Measurements from ENCODE around the gene GTF3C5.
"Not testable (repeated sequence)": the region's sequence is repeated elsewhere in the genome, so short reads cannot be mapped to it uniquely, and the experiment has no call there.

GTF3C5 gene

DNA sequence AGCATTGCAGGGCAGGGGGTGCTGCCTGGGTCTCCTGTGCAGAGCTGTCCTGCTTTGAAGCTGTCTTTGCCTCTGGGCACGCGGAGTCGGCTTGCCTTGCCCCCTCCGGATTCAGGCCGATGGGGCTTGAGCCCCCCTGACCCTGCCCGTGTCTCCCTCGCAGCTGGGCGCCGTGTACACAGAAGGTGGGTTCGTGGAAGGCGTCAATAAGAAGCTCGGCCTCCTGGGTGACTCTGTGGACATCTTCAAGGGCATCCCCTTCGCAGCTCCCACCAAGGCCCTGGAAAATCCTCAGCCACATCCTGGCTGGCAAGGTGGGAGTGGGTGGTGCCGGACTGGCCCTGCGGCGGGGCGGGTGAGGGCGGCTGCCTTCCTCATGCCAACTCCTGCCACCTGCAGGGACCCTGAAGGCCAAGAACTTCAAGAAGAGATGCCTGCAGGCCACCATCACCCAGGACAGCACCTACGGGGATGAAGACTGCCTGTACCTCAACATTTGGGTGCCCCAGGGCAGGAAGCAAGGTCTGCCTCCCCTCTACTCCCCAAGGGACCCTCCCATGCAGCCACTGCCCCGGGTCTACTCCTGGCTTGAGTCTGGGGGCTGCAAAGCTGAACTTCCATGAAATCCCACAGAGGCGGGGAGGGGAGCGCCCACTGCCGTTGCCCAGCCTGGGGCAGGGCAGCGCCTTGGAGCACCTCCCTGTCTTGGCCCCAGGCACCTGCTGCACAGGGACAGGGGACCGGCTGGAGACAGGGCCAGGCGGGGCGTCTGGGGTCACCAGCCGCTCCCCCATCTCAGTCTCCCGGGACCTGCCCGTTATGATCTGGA is 33.7 kb downstream of the GTF3C5 start:
- TF ChIP-seq, protein P1, sequence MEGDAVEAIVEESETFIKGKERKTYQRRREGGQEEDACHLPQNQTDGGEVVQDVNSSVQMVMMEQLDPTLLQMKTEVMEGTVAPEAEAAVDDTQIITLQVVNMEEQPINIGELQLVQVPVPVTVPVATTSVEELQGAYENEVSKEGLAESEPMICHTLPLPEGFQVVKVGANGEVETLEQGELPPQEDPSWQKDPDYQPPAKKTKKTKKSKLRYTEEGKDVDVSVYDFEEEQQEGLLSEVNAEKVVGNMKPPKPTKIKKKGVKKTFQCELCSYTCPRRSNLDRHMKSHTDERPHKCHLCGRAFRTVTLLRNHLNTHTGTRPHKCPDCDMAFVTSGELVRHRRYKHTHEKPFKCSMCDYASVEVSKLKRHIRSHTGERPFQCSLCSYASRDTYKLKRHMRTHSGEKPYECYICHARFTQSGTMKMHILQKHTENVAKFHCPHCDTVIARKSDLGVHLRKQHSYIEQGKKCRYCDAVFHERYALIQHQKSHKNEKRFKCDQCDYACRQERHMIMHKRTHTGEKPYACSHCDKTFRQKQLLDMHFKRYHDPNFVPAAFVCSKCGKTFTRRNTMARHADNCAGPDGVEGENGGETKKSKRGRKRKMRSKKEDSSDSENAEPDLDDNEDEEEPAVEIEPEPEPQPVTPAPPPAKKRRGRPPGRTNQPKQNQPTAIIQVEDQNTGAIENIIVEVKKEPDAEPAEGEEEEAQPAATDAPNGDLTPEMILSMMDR (IDR thresholded peaks at IDR 0.05; ENCODE audit: insufficient read depth, low read depth, low read length, missing control alignments) = no peak
- no peak overlapping the region for H3K4me3 ChIP-seq (ENCODE audit: low read length)
- no peak for DNase-seq (ENCODE audit: low read depth)

DNA sequence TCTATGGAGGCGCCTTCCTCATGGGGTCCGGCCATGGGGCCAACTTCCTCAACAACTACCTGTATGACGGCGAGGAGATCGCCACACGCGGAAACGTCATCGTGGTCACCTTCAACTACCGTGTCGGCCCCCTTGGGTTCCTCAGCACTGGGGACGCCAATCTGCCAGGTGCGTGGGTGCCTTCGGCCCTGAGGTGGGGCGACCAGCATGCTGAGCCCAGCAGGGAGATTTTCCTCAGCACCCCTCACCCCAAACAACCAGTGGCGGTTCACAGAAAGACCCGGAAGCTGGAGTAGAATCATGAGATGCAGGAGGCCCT is 34.2 kb downstream of the GTF3C5 start:
- H3K4me3 ChIP-seq (ENCODE audit: low read length) = no peak overlapping the region
- TF ChIP-seq, protein P1 (IDR thresholded peaks at IDR 0.05; ENCODE audit: insufficient read depth, low read depth, low read length, missing control alignments) = no peak
- DNase-seq (ENCODE audit: low read depth) = no peak

DNA sequence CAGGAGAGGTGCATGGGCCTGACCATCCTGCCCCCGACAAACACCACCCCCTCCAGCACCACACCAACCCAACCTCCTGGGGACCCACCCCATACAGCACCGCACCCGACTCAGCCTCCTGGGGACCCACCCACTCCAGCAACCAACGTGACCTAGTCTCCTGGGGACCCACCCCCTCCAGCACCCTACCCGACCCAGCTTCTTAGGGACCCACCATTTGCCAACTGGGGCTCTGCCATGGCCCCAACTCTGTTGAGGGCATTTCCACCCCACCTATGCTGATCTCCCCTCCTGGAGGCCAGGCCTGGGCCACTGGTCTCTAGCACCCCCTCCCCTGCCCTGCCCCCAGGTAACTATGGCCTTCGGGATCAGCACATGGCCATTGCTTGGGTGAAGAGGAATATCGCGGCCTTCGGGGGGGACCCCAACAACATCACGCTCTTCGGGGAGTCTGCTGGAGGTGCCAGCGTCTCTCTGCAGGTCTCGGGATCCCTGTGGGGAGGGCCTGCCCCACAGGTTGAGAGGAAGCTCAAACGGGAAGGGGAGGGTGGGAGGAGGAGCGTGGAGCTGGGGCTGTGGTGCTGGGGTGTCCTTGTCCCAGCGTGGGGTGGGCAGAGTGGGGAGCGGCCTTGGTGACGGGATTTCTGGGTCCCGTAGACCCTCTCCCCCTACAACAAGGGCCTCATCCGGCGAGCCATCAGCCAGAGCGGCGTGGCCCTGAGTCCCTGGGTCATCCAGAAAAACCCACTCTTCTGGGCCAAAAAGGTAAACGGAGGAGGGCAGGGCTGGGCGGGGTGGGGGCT is 35.6 kb downstream of the GTF3C5 start:
- TF ChIP-seq, protein P1 (IDR thresholded peaks at IDR 0.05; ENCODE audit: insufficient read depth, low read depth, low read length, missing control alignments) = no peak
- no peak overlapping the region for H3K4me3 ChIP-seq (ENCODE audit: low read length)

DNA sequence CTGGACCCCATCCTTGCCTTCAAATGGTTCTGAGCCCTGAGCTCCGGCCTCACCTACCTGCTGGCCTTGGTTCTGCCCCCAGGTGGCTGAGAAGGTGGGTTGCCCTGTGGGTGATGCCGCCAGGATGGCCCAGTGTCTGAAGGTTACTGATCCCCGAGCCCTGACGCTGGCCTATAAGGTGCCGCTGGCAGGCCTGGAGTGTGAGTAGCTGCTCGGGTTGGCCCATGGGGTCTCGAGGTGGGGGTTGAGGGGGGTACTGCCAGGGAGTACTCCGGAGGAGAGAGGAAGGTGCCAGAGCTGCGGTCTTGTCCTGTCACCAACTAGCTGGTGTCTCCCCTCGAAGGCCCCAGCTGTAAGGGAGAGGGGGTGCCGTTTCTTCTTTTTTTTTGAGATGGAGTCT is 36.2 kb downstream of the GTF3C5 start:
- TF ChIP-seq, protein P1 (IDR thresholded peaks at IDR 0.05; ENCODE audit: insufficient read depth, low read depth, low read length, missing control alignments) = no peak
- no peak overlapping the region for H3K4me3 ChIP-seq (ENCODE audit: low read length)
- DNase-seq (ENCODE audit: low read depth) = no peak

More for the DNA sequence above, 35.6 kb downstream of the GTF3C5 start:
- no peak for DNase-seq (ENCODE audit: low read depth)

DNA sequence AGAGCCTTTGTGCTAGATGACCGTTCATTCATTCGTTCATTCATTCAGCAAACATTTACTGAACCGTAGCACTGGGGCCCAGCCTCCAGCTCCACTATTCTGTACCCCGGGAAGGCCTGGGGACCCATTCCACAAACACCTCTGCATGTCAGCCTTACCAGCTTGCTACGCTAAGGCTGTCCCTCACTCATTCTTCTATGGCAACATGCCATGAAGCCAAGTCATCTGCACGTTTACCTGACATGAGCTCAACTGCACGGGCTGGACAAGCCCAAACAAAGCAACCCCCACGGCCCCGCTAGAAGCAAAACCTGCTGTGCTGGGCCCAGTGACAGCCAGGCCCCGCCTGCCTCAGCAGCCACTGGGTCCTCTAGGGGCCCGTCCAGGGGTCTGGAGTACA is 37.0 kb downstream of the GTF3C5 start:
- DNase-seq (ENCODE audit: low read depth) = peak; percentile 97
- TF ChIP-seq, protein P1 (IDR thresholded peaks at IDR 0.05; ENCODE audit: insufficient read depth, low read depth, low read length, missing control alignments) = no peak
- no peak overlapping the region for H3K4me3 ChIP-seq (ENCODE audit: low read length)

DNA sequence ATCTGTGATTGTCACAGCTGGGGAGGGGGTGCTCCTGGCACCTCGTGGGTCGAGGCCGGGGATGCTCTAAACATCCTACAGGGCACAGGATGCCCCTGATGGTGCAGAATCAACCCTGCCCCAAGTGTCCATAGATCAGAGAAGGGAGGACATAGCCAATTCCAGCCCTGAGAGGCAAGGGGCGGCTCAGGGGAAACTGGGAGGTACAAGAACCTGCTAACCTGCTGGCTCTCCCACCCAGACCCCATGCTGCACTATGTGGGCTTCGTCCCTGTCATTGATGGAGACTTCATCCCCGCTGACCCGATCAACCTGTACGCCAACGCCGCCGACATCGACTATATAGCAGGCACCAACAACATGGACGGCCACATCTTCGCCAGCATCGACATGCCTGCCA is 37.6 kb downstream of the GTF3C5 start:
- not testable (repeated sequence) for DNase-seq (ENCODE audit: low read depth); H3K4me3 ChIP-seq (ENCODE audit: low read length)

DNA sequence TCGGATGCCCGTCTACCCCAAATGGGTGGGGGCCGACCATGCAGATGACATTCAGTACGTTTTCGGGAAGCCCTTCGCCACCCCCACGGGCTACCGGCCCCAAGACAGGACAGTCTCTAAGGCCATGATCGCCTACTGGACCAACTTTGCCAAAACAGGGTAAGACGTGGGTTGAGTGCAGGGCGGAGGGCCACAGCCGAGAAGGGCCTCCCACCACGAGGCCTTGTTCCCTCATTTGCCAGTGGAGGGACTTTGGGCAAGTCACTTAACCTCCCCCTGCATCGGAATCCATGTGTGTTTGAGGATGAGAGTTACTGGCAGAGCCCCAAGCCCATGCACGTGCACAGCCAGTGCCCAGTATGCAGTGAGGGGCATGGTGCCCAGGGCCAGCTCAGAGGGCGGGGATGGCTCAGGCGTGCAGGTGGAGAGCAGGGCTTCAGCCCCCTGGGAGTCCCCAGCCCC is 39.7 kb downstream of the GTF3C5 start:
- not testable (repeated sequence) for DNase-seq (ENCODE audit: low read depth); H3K4me3 ChIP-seq (ENCODE audit: low read length)

DNA sequence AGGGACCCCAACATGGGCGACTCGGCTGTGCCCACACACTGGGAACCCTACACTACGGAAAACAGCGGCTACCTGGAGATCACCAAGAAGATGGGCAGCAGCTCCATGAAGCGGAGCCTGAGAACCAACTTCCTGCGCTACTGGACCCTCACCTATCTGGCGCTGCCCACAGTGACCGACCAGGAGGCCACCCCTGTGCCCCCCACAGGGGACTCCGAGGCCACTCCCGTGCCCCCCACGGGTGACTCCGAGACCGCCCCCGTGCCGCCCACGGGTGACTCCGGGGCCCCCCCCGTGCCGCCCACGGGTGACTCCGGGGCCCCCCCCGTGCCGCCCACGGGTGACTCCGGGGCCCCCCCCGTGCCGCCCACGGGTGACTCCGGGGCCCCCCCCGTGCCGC is 40.2 kb downstream of the GTF3C5 start:
- H3K4me3 ChIP-seq (ENCODE audit: low read length); DNase-seq (ENCODE audit: low read depth): not testable (repeated sequence)

All from epithelial cell of esophagus (primary cell).